Measurements from ENCODE around the gene MTURN. TPM values are rescaled to one million over a fixed set of nuclear protein-coding genes. Genes with fewer than 3 reads are reported as not detected.
"Not testable (repeated sequence)": the region's sequence is repeated elsewhere in the genome, so short reads cannot be mapped to it uniquely, and the experiment has no call there.

MTURN gene
- polyA plus RNA-seq, 1 donor (not counting 4 experiments of a cell fraction or from before 2014, with no cell fraction given) = 10.8 TPM

GRCh38 chr7:30187513-30187912 is 52.7 kb downstream of the MTURN start:
- Histone ChIP-seq H3K36me3 (ENCODE audit: control insufficient read depth in 2 of 2, extremely low read depth in 1 of 2, insufficient read depth in 2 of 2, low read length in 2 of 2) (no peaks in the 10 kb centered on the region), H3K27ac (ENCODE audit: control insufficient read depth, insufficient read depth, low read length) (no peak overlapping the region), H3K4me2 (ENCODE audit: control insufficient read depth, extremely low read depth, insufficient read depth, low read depth, low read length) (no peak overlapping the region), H3K9me3 (ENCODE audit: control insufficient read depth, low read depth, low read length) (no peaks in the 10 kb centered on the region), H3K9me1 (ENCODE audit: control insufficient read depth, extremely low read depth, insufficient read depth, low read length) (no peaks in the 10 kb centered on the region), H3K4me3 (ENCODE audit: control insufficient read depth in 2 of 3, extremely low read depth in 1 of 3, insufficient read depth in 2 of 3, low read depth in 1 of 3, low read length in 3 of 3) (no peak overlapping the region), H3K27me3 (ENCODE audit: control insufficient read depth, extremely low read depth, insufficient read depth, low read length) (no peaks in the 10 kb centered on the region), H3K79me2 (ENCODE audit: control insufficient read depth, insufficient read depth, low read length) (no peaks in the 10 kb centered on the region), H2AFZ (ENCODE audit: control insufficient read depth, low read length) (no peak overlapping the region), H3K9ac (ENCODE audit: control insufficient read depth, extremely low read depth, insufficient read depth, low read length) (no peak overlapping the region), H3K4me1 (ENCODE audit: control insufficient read depth, extremely low read depth, insufficient read depth, low read length) (no peaks in the 10 kb centered on the region), H4K20me1 (ENCODE audit: control insufficient read depth, extremely low read depth, insufficient read depth, low read length) (no peaks in the 10 kb centered on the region)
- TF ChIP-seq CTCF (optimal IDR thresholded peaks at IDR 0.05 in 1 of 3, IDR thresholded peaks at IDR 0.05 in 1 of 3, conservative IDR thresholded peaks at IDR 0.05 in 1 of 3; ENCODE audit: extremely low read depth in 1 of 3, insufficient read depth in 2 of 3, low read length in 3 of 3) (no peak), EZH2 (IDR thresholded peaks at IDR 0.05; ENCODE audit: low read length) (no peak)
- dilution Hi-C loops (cut with MboI; ENCODE audit: extremely low pct_ligation_motif_present, low sequenced_read_pairs) = no loop called here
- FAIRE-seq = no peak
- no peak for DNase-seq (ENCODE audit: low read depth, low spot score)

- H3K79me2 ChIP-seq (ENCODE audit: control insufficient read depth, insufficient read depth, low read length) = not testable (repeated sequence)
Measured at GRCh38 chr7:30188381-30188780, 53.6 kb downstream of the MTURN start.

GRCh38 chr7:30188811-30189210 is 54.0 kb downstream of the MTURN start:
- no peak overlapping the region for H3K27ac ChIP-seq (ENCODE audit: control insufficient read depth, insufficient read depth, low read length)
- no peak overlapping the region for H2AFZ ChIP-seq (ENCODE audit: control insufficient read depth, low read length)
- no peaks in the 10 kb centered on the region for H3K9me3 ChIP-seq (ENCODE audit: control insufficient read depth, low read depth, low read length)
- dilution Hi-C loops (cut with MboI; ENCODE audit: extremely low pct_ligation_motif_present, low sequenced_read_pairs) = no loop called here
- no peaks in the 10 kb centered on the region for H3K4me1 ChIP-seq (ENCODE audit: control insufficient read depth, extremely low read depth, insufficient read depth, low read length)
- H3K4me3 ChIP-seq (ENCODE audit: control insufficient read depth in 2 of 3, extremely low read depth in 1 of 3, insufficient read depth in 2 of 3, low read depth in 1 of 3, low read length in 3 of 3) = no peak overlapping the region
- H3K36me3 ChIP-seq (ENCODE audit: control insufficient read depth in 2 of 2, extremely low read depth in 1 of 2, insufficient read depth in 2 of 2, low read length in 2 of 2) = no peaks in the 10 kb centered on the region
- H3K9ac ChIP-seq (ENCODE audit: control insufficient read depth, extremely low read depth, insufficient read depth, low read length) = no peak overlapping the region
- H3K4me2 ChIP-seq (ENCODE audit: control insufficient read depth, extremely low read depth, insufficient read depth, low read depth, low read length) = no peak overlapping the region
- no peaks in the 10 kb centered on the region for H3K27me3 ChIP-seq (ENCODE audit: control insufficient read depth, extremely low read depth, insufficient read depth, low read length)
- H3K79me2 ChIP-seq (ENCODE audit: control insufficient read depth, insufficient read depth, low read length) = no peaks in the 10 kb centered on the region
- no peak for FAIRE-seq
- TF ChIP-seq CTCF (optimal IDR thresholded peaks at IDR 0.05 in 1 of 3, IDR thresholded peaks at IDR 0.05 in 1 of 3, conservative IDR thresholded peaks at IDR 0.05 in 1 of 3; ENCODE audit: extremely low read depth in 1 of 3, insufficient read depth in 2 of 3, low read length in 3 of 3) (no peak), EZH2 (IDR thresholded peaks at IDR 0.05; ENCODE audit: low read length) (no peak)
- no peaks in the 10 kb centered on the region for H3K9me1 ChIP-seq (ENCODE audit: control insufficient read depth, extremely low read depth, insufficient read depth, low read length)
- H4K20me1 ChIP-seq (ENCODE audit: control insufficient read depth, extremely low read depth, insufficient read depth, low read length) = no peaks in the 10 kb centered on the region
- DNase-seq (ENCODE audit: low read depth, low spot score) = no peak

More at GRCh38 chr7:30188381-30188780, 53.6 kb downstream of the MTURN start:
- H2AFZ ChIP-seq (ENCODE audit: control insufficient read depth, low read length); H3K27me3 ChIP-seq (ENCODE audit: control insufficient read depth, extremely low read depth, insufficient read depth, low read length); H3K4me3 ChIP-seq (ENCODE audit: control insufficient read depth in 2 of 3, extremely low read depth in 1 of 3, insufficient read depth in 2 of 3, low read depth in 1 of 3, low read length in 3 of 3); H3K4me2 ChIP-seq (ENCODE audit: control insufficient read depth, extremely low read depth, insufficient read depth, low read depth, low read length); dilution Hi-C loops (cut with MboI; ENCODE audit: extremely low pct_ligation_motif_present, low sequenced_read_pairs); H4K20me1 ChIP-seq (ENCODE audit: control insufficient read depth, extremely low read depth, insufficient read depth, low read length); H3K9ac ChIP-seq (ENCODE audit: control insufficient read depth, extremely low read depth, insufficient read depth, low read length); H3K9me1 ChIP-seq (ENCODE audit: control insufficient read depth, extremely low read depth, insufficient read depth, low read length); H3K4me1 ChIP-seq (ENCODE audit: control insufficient read depth, extremely low read depth, insufficient read depth, low read length); DNase-seq (ENCODE audit: low read depth, low spot score); H3K9me3 ChIP-seq (ENCODE audit: control insufficient read depth, low read depth, low read length); H3K27ac ChIP-seq (ENCODE audit: control insufficient read depth, insufficient read depth, low read length); H3K36me3 ChIP-seq (ENCODE audit: control insufficient read depth in 2 of 2, extremely low read depth in 1 of 2, insufficient read depth in 2 of 2, low read length in 2 of 2); FAIRE-seq: not testable (repeated sequence)
